HCT116 (cell line): ENCODE results near the gene HOXD13. TPM values are rescaled to one million over a fixed set of nuclear protein-coding genes. Genes with fewer than 3 reads are reported as not detected.

Source experiments
- ATAC-seq: fragments of 200-7000 bp; cut with Tn5 transposase; 2 replicates; pipeline ENCODE4 v1.9.1; 2020; ENCODE audit warnings: mild to moderate bottlenecking, moderate library complexity
- BruUV-seq: library from RNA; stranded (reverse); fragments of 400-500 nt; replicated peaks from 2 replicates; lab custom pipeline; 2021; lab: Mats Ljungman, UMichigan
- CTCF ChIA-PET: fragments of 300-600 bp; sonication (Branson Sonifier 250); formaldehyde crosslinking; loops from one replicate; lab custom pipeline; 2021; ENCODE audit warnings: antibody characterized with exemption; lab: Charles Lee
- POLR2A ChIA-PET: fragments of 300-600, 350-600 bp; sonication (Branson Sonifier 250); formaldehyde crosslinking; loops from one replicate; lab custom pipeline; 2021; ENCODE audit warnings: antibody characterized with exemption; lab: Charles Lee
- RAD21 ChIA-PET, 2 experiments: fragments of 300-600 bp; sonication (Branson Sonifier 250); formaldehyde crosslinking; loops; one replicate each; lab custom pipeline; 2023; ENCODE audit warnings: low total read pairs in 2 of 2; ENCODE audit not compliant: uncharacterized antibody in 2 of 2, unreplicated experiment in 2 of 2, low non-redundant PET in 1 of 2; lab: Charles Lee
- DNase-seq: peaks from one replicate; pipeline ENCODE4 v3.0.0-alpha.2; 2010; ENCODE audit warnings: low read depth, low spot score
- H2AFZ ChIP-seq: fragments of 200-600 bp; shearing (Covaris generic), sonication (generic); 2 replicates; pipeline ENCODE4 v1.6.1; 2017; ENCODE audit warnings: low read depth, mixed run types, mixed read lengths, antibody characterized with exemption, low read length; ENCODE audit not compliant: poor library complexity, severe bottlenecking
- H3K27ac ChIP-seq: 2 replicates; pipeline ENCODE4 v1.5.1; 2012; ENCODE audit warnings: low read depth, low read length
- H3K27me3 ChIP-seq: fragments of 200-600 bp; sonication (generic); 2 replicates; pipeline ENCODE4 v1.6.1; 2016; ENCODE audit warnings: mixed run types, low read length, mixed read lengths; ENCODE audit not compliant: insufficient read depth
- H3K36me3 ChIP-seq, 2 experiments: fragments of 200-500 bp in 1 of 2; fragments of 200-600 bp in 1 of 2; sonication (Bioruptor generic) in 1 of 2; sonication (generic) in 1 of 2; 2 replicates each; pipeline versions ENCODE4 v1.5.1 to v1.6.1; 2014 to 2016; ENCODE audit warnings: low read length in 2 of 2, inconsistent platforms in 1 of 2, mixed read lengths in 1 of 2, mixed run types in 1 of 2; ENCODE audit not compliant: insufficient read depth in 2 of 2, control insufficient read depth in 1 of 2
- H3K4me1 ChIP-seq, 2 experiments: fragments of 200-600 bp in 1 of 2; sonication (generic) in 1 of 2; 2 replicates each; pipeline versions ENCODE4 v1.5.1 to v1.6.1; 2012 to 2017; ENCODE audit warnings: low read length in 2 of 2, inconsistent platforms in 1 of 2, mild to moderate bottlenecking in 1 of 2, mixed read lengths in 1 of 2, mixed run types in 1 of 2, moderate library complexity in 1 of 2; ENCODE audit not compliant: insufficient read depth in 2 of 2, control insufficient read depth in 1 of 2
- H3K4me2 ChIP-seq: fragments of 200-600 bp; sonication (generic); 2 replicates; pipeline ENCODE4 v1.6.1; 2017; ENCODE audit warnings: mixed run types, low read length, mixed read lengths
- H3K4me3 ChIP-seq, 2 experiments: fragments of 200-600 bp in 1 of 2; sonication (generic) in 1 of 2; replicated peaks in 1 of 2; 2 replicates each; pipeline ENCODE4 v1.5.1; 2011 to 2016; ENCODE audit warnings: low read length in 2 of 2, control low read depth in 1 of 2, low read depth in 1 of 2, mild to moderate bottlenecking in 1 of 2, mixed read lengths in 1 of 2, mixed run types in 1 of 2
- H3K79me2 ChIP-seq: fragments of 200-600 bp; sonication (generic); 2 replicates; pipeline ENCODE4 v1.6.1; 2017; ENCODE audit warnings: mild to moderate bottlenecking, mixed run types, low read length, moderate library complexity, mixed read lengths; ENCODE audit not compliant: insufficient read depth
- H3K9ac ChIP-seq: fragments of 200-600 bp; sonication (generic); 2 replicates; pipeline ENCODE4 v1.6.1; 2016; ENCODE audit warnings: low read length, mixed read lengths
- H3K9me2 ChIP-seq: fragments of 200-600 bp; sonication (generic), shearing (Covaris generic); 2 replicates; pipeline ENCODE4 v1.6.1; 2017; ENCODE audit warnings: mixed run types, mild to moderate bottlenecking, moderate library complexity; ENCODE audit not compliant: insufficient read depth
- H3K9me3 ChIP-seq, 2 experiments: fragments of 200-500 bp in 1 of 2; fragments of 200-600 bp in 1 of 2; sonication (Bioruptor generic) in 1 of 2; sonication (generic) in 1 of 2; 2 replicates each; pipeline ENCODE4 v1.6.1; 2014 to 2017; ENCODE audit warnings: low read length in 2 of 2, mixed read lengths in 2 of 2, inconsistent platforms in 1 of 2, low read depth in 1 of 2, mild to moderate bottlenecking in 1 of 2, mixed run types in 1 of 2, moderate library complexity in 1 of 2; ENCODE audit not compliant: control insufficient read depth in 1 of 2, insufficient read depth in 1 of 2
- H4K20me1 ChIP-seq: fragments of 200-600 bp; sonication (generic), shearing (Covaris generic); 2 replicates; pipeline ENCODE4 v1.6.1; 2017; ENCODE audit warnings: mixed run types, mild to moderate bottlenecking, moderate library complexity; ENCODE audit not compliant: insufficient read depth
- CTCF ChIP-seq, 3 experiments: fragments of 200-600 bp in 1 of 3; sonication (generic) in 1 of 3; IDR thresholded peaks in 2 of 3; conservative IDR thresholded peaks in 1 of 3; 2 replicates each; pipeline ENCODE4 v1.5.1; 2012 to 2017; ENCODE audit warnings: low read depth in 2 of 3, low read length in 2 of 3, antibody characterized with exemption in 1 of 3, borderline replicate concordance in 1 of 3, control low read depth in 1 of 3, mild to moderate bottlenecking in 1 of 3, mixed read lengths in 1 of 3, mixed run types in 1 of 3, moderate library complexity in 1 of 3; ENCODE audit not compliant: insufficient read depth in 1 of 3
- EGR1 ChIP-seq: IDR thresholded peaks from 2 replicates; pipeline ENCODE4 v1.6.1; 2012; ENCODE audit warnings: low read depth
- JUND ChIP-seq: IDR thresholded peaks from 2 replicates; pipeline ENCODE4 v1.6.1; 2012
- POLR2AphosphoS5 ChIP-seq: IDR thresholded peaks from 2 replicates; pipeline ENCODE4 v1.6.1; 2011; ENCODE audit warnings: mild to moderate bottlenecking, low read depth, low read length, moderate library complexity
- RAD21 ChIP-seq: IDR thresholded peaks from 2 replicates; pipeline ENCODE4 v1.6.1; 2012; ENCODE audit warnings: low read depth, mild to moderate bottlenecking
- YY1 ChIP-seq: IDR thresholded peaks from 2 replicates; pipeline ENCODE4 v1.6.1; 2011; ENCODE audit warnings: low read length, low read depth, moderate library complexity, mild to moderate bottlenecking; ENCODE audit not compliant: insufficient replicate concordance; ENCODE audit errors: extremely low read depth
- ZBTB33 ChIP-seq: IDR thresholded peaks from 2 replicates; pipeline ENCODE4 v1.6.1; 2011; ENCODE audit warnings: mild to moderate bottlenecking, low read length, moderate library complexity; ENCODE audit not compliant: insufficient replicate concordance; ENCODE audit errors: extremely low read depth
- ZNF274 ChIP-seq: fragments of 200-500 bp; sonication (Bioruptor generic); IDR thresholded peaks from 2 replicates; pipeline ENCODE4 v1.6.1; 2014; ENCODE audit warnings: mild to moderate bottlenecking, low read depth, low read length, inconsistent platforms
- intact Hi-C: fragments of 100-400 bp; cut with micrococcal nuclease; formaldehyde crosslinking; loops from 2 replicates; pipeline ENCODE4 v1.10.0; 2022
- total RNA-seq: library from RNA; stranded (reverse); gene quantifications from one replicate; pipeline ENCODE4 v1.2.1, GENCODE V29; 2021; ENCODE audit not compliant: unreplicated experiment

The HOXD13 gene
- total RNA-seq, 1 experiment from 2014 or later: not detected

- peak overlapping the region; percentile 52 for H2AFZ ChIP-seq
- no peaks in the 10 kb centered on the region for H3K79me2 ChIP-seq
- no peaks in the 10 kb centered on the region for H3K4me1 ChIP-seq
- H3K4me2 ChIP-seq: peak overlapping the region; percentile 40
- H3K9ac ChIP-seq: no peak overlapping the region
- RAD21 ChIA-PET: no interaction called here
- POLR2A ChIA-PET: no interaction called here
- TF ChIP-seq RAD21 (peak; percentile 64), EGR1 (no peak), ZBTB33 (no peak), POLR2AphosphoS5 (no peak), CTCF (IDR thresholded peaks at IDR 0.05 in 2 of 3, conservative IDR thresholded peaks at IDR 0.05 in 1 of 3; ENCODE audit: borderline replicate concordance in 1 of 3, insufficient read depth in 1 of 3, low read depth in 2 of 3, low read length in 2 of 3) (peak; percentile 44 to 67 (median 65); a peak in 5 of 6 replicates), JUND (no peak), YY1 (no peak), ZNF274 (no peak)
- intact Hi-C loops: loop anchor here (2.0 to 5.0 kb wide), 2 partner anchors 721 to 1051 kb away; no protein-coding TSS in a partner anchor
- CTCF ChIA-PET: interaction anchor here (0.9 to 1.2 kb wide), 4 partner anchors 398 to 1391 kb away, joined by 3 to 7 read pairs (median 3); no protein-coding TSS in a partner anchor
- no peaks in the 10 kb centered on the region for H3K36me3 ChIP-seq
- no peaks in the 10 kb centered on the region for H3K27me3 ChIP-seq
- H3K4me3 ChIP-seq: no peak overlapping the region
- peak; percentile 90 for ATAC-seq
- no peaks in the 10 kb centered on the region for H3K9me3 ChIP-seq
- no peaks in the 10 kb centered on the region for H3K9me2 ChIP-seq
- no peaks in the 10 kb centered on the region for H4K20me1 ChIP-seq
- no peak overlapping the region for H3K27ac ChIP-seq
- peak; percentile 22 for DNase-seq
- no TSS peak for BruUV-seq
These were observed 4.2 kb upstream of the HOXD13 start for GRCh38 chr2:176088048-176088936.
